Fibroblast of skin of abdomen (primary cell): Measurements from ENCODE around the gene GNG12.

Experiments
- DNase-seq: peaks from one replicate; pipeline ENCODE4 v3.0.0-alpha.2; 2013

The GNG12 gene

DNA sequence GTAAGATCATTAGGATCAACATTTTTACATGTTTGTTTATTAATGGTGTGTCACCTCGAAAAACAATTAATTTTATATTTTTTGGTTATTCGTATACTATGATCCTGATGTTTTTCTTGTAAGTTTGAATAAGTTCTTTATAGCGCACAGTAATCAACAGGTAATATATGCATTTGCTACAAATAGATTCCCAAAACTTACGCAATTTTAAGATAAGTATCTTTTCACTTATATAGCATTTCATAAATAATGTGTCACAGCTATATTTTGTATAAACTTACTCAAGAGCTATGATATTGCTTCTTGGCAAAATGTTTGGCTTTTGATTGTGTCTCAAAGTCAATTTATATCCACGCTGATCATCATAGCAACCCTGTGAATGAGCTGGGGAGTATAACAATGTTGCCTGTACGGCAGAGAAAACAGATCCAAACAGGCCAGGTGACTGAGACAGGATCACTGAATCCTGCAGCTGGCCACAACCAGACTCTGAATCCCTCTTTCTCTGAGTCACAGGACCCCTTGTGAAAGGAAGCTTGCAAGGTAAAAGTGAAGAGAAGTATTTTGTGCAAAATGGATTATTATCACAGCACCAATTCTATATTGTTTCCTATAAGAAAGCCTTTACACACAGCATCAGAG, 48.6 kb downstream of the GNG12 start:
- no peak for DNase-seq

DNA sequence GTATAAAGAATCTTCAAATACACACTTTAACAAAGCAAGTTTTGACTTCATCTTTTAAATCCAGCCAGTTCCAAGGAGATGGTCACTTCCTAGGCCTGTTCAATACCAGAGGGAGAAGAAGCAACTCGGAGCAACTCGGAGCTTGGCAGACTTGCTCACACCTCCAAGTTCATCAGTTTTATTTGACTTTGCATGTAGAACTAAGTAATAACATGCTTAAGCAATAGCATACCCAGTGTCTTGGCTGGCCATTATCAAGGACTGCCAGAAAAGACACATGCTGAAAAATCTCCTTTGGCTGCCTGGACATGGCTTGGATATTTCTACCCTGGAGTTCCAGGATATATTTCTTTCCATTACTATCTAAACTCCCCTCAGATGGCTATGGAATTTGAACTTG, 52.6 kb downstream of the GNG12 start:
- DNase-seq = no peak

GRCh38 chr1:67777440-67777839, 55.8 kb downstream of the GNG12 start:
- DNase-seq = no peak

DNA sequence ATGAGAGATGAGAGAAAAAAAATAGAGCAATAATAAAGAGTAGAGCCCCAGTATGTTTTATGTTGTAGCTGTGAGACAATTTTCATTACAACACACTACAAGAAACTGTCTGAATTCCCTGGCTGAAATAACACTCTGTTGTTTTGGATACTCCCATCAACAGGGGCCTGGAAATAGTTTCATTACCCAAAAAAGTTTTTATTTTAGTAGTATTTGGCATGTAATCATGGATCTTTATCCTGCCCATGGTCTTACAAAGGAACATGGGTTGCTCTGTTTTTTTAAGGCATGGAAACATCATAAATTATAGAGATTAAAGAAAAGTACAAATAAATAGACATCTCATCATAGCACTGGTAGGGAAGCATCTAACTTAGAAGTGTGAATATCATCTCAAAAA, 56.3 kb downstream of the GNG12 start:
- DNase-seq = no peak

DNA sequence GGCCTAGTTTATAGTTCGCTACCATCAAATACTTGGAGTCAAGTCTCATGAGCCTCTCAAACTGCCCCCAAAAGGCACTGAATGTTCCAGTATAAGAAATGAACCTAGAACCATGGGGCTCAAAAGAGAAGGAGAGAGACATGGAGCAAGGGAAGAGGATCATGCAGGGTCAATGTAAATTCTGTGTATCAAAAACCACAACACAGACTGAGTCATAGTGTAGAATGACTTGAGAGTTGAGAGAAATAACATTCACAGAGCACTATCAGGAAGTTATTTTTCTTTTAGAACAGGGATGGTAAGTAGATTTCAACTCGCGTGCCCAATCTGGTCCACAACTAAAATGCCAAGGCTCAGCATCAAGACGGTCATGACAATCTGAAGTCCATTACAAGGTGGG, 59.8 kb downstream of the GNG12 start:
- peak; percentile 48 for DNase-seq

GRCh38 chr1:67771749-67772148, 61.5 kb downstream of the GNG12 start:
- DNase-seq = peak; percentile 84

DNA sequence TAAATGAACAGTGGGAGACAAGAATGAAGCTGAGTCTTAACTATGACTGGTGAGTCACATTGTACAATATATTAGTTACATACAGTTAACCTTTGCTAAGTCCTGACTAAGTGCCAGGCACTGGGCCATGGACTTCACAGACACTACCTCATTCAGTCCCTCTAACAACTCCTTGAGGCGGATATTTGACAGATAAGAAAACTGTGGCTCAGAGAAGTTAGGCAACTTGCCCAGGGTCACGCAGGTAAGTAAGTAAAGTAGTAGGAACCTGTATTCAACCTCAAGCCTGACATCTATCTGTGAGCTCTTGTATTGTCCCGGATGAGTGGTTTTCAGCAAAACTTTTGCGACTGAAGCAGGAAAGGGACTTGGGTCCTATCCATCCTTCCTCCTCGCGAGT, 62.1 kb downstream of the GNG12 start:
- peak; percentile 79 for DNase-seq

- DNase-seq = no peak
These were observed 63.5 kb downstream of the GNG12 start for GRCh38 chr1:67769633-67770256.

DNA sequence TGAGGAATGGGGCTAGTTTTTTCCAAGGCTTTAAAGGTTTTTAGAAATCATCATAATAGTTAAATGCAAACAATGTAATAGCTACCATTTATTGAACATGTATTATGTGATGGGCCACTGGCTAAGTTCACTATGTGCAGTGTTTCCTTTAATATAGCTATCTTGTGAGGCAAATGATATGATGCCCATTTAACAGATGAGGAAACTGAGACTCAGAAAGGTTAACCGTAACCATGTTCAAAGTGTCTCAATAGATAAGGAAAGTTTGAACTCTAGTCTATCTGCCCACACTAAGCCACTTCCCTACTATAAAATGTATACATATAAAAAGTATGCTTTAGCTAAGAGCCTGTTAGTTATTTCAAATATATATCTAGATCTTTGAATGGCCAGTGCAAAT, 64.8 kb downstream of the GNG12 start:
- DNase-seq = no peak

DNA sequence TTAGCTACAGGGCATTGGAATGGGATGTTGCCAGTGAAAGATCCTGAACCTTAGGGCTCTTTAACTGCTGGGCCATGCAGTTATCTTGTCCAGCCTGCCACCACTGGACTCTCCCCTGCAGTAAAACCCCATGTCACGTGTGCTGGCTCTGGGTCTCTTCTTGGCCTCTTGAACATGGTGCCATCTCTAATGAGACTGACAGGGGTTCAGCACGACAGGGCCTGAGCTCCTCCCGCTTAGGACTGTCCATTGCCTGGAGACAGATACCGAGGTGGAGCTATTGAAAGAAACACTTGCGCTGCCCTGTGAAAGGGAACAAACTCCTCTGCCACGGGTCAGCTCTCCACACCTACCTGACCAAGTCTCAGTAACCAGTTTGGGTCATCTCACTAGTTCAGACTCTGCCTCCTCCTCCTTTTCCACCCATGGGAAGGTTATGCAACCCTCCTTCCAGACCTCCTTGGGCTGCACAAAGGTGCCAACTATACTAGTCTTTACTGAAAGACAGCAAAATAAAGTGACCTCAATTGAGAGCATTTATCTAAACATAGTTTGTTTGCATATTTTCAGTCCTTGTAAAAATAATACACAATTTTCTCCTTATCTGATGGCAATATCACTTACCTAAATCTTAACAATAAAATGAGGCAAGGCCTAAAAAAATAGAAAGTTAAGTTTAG, 66.0 kb downstream of the GNG12 start:
- no peak for DNase-seq

GRCh38 chr1:67766141-67766978, 66.9 kb downstream of the GNG12 start:
- peak; percentile 93 for DNase-seq

DNA sequence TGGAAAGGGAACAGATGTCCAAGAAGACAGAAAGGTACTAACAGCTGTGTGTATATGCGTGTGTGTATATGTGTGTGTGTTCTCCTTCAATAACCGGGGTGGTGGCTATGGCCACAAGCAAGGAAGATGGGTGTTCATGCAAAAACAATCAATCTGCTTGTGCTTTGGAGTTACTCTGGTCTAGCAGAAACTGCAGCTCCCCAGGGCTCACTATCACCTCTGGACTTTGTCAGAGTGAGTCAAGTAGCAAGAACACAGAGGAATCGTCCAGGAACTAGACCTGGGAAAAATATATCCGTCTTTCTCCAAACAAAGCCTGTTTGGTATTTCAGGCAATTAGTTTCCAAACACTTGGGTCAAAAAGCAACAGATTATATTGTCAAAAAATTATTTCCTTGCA, 68.6 kb downstream of the GNG12 start:
- no peak for DNase-seq

DNA sequence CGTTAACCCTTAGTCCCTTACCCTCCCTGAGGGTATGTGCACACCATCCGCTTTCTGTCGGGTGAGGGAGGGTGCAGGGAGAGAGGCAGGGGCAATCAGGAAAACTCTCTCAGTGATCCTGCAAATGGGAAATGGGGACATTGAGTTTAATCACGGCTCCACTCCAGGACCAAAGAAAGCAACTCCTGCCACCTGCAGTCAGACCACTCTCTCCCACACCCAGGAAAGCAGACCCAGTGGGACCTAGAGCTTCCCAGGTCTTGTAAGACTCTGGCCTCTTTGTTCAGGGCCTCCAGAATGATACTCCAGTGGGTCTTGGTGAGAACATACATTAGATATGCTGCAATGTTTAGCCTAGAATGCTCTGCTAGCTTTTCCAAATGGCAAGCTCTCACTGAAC, 71.5 kb downstream of the GNG12 start:
- DNase-seq = no peak

- no peak for DNase-seq
These were observed 72.2 kb downstream of the GNG12 start for GRCh38 chr1:67761091-67761490.

GRCh38 chr1:67760030-67760821, 73.0 kb downstream of the GNG12 start:
- DNase-seq = peak; percentile 72

DNA sequence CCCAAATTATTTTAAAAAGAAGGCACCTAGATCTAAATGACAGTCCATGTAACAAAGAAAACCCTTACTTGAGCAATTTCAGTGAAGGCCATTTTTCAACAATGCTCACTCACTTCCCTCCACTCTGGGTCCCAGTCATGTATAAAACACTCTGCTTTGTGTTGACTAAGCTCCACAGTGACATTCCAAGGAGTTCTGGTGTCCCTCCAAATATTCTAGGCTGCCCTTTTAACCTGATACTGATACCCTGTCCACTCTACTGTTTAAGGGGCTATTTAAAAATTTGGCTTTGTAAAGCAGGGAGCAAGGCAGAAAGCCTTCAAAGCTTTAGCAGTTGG, 73.6 kb downstream of the GNG12 start:
- DNase-seq = peak; percentile 33

DNA sequence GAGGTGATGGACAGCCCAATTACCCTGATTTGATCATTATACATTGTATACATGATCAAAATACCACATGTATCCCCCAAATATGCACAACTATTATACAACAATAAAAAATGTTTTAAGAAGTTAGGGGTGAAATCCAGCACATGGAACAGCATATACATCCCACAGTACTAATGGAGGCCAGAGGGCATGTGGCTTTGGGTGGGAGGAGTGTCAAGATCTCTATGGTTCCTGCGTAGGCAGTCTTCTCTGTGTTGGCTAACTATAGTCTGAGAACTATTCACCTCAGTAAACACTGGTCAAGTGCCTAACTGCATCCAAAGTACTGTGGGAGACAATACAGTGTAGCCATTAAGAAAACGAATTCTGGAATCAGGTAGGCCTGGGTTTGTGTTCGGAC, 74.2 kb downstream of the GNG12 start:
- no peak for DNase-seq

DNA sequence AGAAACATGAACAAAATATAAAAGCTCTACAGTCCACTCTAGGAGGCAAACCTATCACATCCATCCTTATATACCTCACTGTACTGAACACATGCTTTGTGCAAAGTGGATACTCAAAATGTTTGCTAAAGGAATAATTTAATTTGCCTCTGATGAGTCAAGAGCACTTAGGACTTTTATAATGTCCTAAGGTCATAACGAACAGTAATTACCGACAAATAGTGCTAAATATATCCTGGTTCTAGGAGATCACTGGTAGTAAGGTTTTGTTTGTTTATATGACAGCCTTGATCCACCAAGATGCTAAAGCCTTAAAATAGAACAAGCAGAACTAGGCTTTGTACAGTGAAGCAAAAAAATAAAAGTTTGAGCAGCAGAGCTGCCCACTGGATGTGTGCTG, 77.6 kb downstream of the GNG12 start:
- no peak for DNase-seq

GRCh38 chr1:67755160-67755559, 78.1 kb downstream of the GNG12 start:
- DNase-seq = no peak

DNA sequence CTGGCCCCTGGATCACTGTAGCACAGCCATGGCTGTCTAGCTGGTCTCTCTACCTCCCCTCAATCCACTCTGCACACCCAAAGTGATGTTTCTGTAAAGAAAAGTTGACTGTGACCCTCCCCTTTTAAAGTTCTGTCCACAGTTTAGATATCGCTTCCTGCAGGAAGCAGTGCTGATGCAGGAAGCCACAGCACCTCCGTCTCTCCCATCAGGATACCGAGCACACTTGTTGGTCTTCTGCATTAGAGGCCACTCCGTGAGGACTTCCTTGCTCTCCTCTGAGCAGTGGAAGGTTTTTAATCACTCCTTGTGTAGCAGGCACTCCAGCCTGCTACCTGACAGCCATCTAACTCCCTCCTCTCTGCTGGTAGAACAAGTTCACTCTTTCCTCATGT, 78.7 kb downstream of the GNG12 start:
- no peak for DNase-seq

- DNase-seq = no peak
These were observed 79.3 kb downstream of the GNG12 start for GRCh38 chr1:67753776-67754525.

- peak; percentile 57 for DNase-seq
These were observed 81.0 kb downstream of the GNG12 start for GRCh38 chr1:67752306-67752705.
